ENCODE results near the gene HK1.
"Not testable (repeated sequence)": the region's sequence is repeated elsewhere in the genome, so short reads cannot be mapped to it uniquely, and the experiment has no call there.

Gene HK1

DNA sequence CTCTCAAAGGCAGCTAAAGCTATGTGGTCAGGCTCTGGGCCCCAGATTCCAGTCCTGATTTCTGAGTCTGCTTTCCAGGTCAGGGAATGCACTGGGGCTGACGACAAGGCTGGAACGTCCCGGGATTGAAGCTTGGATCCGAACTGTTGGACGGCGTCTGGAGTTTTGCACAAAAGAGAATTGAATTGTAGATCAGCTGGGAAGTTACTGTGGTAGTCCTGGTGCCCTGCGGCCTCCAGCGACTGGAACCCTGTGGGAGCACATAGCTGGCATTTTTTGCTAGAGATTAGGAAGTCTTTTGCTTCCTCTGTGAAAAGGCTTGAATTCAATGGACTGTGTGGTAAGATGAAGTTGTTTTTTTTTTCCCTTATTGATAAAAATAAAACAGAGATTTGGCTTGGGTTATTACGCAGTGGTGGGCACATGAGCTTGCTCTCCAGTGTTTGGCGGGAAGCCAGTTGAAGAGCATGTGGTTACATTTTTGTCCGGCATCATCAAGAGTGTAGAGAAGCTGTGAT, at the start of gene HK1:
HK1 (plus strand) TSS at position 51 of the 518 bp plus-strand sequence.
- no peak for DNase-seq

DNA sequence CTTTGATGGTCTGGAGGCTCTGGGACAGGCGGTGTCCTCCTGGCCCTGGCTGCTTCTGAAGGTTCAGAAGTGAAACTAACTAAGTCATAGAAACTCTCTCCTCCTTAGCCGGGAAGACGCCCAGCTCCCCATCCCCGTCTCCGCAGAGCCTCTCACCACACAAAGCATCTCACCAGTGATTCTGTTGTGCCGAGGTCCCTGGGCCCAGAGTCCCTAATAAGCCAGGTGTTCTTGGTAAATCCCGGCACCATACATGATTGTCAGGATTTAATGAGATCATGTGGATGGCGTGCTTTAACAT, 48.7 kb upstream of the HK1 start:
- no peak for DNase-seq

GRCh38 chr10:69230128-69230527, 48.2 kb upstream of the HK1 start:
- DNase-seq, result no peak

DNA sequence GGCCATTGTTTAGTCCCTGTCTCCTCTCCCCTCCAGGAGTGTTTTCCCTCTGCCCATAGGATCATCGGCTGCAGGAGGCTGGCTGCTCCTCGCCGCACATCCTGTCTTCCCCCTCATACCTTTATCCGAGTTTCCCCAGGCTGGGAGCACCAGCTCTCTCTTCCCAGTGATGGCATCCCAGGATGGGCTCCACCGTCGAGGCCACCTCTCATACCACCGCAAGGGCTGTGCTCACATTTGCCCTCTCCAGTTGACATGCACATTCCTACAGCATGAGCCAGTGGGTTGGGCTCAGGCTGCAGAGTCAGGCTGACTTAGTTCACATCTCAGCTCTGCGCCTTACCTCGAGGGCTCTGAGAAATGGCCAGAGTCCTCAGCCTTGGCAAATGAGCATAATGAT, 46.0 kb upstream of the HK1 start:
- no peak for DNase-seq

- DNase-seq, result peak; percentile 62
Measured at GRCh38 chr10:69232736-69233480, 45.4 kb upstream of the HK1 start.

- no peak for DNase-seq
Measured at GRCh38 chr10:69234447-69234846, 43.8 kb upstream of the HK1 start.

DNA sequence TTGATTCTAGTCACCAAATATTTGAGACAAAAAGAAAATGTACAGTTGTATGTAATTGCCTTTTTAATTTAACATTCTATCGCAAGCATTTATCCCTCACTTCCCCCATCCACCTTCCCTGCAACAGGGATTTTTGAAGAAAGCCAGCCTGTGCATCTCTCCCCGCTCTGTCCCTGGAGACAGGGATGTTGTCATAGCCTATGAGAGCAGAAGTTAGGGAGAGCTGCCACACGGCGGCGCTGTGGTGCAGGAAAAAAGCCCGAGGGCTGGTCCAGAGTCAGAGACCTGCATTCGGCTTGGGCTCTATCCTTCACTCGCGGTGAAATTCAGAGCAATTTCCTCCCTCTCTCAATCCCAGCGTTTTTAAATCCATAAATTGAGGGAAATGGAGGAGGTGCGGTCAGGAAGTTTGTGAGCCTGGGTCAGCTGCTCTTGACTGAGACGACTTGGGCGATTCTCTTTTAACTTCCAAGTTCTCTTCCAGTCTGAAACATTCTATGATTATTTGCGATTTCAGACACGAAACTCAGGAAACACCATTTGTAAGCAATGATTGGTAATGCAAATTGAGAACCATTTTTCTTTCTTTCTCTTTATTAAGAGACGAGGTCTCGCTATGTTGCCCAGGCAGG, 40.7 kb upstream of the HK1 start:
- peak; percentile 85 for DNase-seq

- no peak for DNase-seq
Measured at GRCh38 chr10:69239136-69239535, 39.2 kb upstream of the HK1 start.

GRCh38 chr10:69239816-69240434, 38.4 kb upstream of the HK1 start:
- DNase-seq, result no peak

DNA sequence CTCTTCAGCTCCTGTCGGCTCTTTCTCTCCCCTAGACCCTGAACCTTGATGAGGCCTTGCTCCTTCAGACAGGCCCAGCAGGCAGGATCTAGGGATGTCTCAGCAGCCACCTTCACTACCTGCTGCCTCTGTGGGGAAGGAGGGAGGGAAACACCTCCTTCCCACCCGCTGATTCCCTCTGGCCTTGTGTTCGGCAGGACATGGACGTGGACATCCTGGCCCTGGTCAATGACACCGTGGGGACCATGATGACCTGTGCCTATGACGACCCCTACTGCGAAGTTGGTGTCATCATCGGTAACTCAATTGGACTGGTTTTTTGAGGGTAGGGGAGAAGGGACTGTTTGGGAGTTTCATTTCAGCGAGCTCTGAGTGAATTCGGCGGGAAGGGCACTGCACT, 37.8 kb upstream of the HK1 start:
- no peak for DNase-seq

GRCh38 chr10:69241575-69241974, 36.7 kb upstream of the HK1 start:
- no peak for DNase-seq

DNA sequence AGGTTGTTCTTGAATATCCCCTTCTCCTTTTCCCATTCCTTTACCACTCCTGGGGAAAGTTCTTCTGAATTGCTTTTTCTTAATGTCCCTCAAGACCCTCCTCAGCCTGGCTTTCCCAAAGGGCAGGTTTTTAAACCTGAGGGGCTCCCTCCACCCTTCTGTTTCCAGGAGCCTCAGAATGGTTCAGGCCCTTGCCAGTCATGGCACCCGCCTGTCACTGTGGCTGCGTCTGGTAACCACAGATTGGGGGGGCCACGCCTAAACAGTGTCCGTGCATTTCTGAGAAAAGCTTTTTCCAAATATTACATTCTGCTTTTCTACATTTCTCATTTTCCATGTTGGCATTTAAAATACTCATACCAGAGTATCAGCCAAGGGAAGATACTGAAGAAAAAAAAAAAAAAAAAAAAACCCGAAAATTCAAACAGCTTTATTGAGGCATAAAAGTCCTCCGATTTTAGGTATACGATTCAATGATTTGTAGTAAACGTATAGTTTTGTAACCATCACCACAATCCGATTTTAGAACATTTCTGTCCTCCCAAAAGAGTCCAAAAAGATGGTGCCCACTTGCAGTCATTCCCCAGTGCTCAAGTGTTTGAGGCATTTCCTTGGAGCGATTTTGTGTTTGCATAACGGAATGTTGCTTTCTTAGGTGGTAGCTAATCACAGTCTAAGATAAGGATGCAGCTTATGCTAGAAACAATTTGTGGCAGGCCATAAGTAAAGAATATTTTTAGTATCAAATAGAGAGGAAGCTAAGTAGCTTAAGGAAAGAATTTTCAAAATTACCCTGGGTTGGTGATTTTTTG, 36.0 kb upstream of the HK1 start:
- DNase-seq, result no peak

GRCh38 chr10:69242852-69243212, 35.5 kb upstream of the HK1 start:
- no peak for DNase-seq

- DNase-seq, result no peak
Measured at GRCh38 chr10:69243817-69244216, 34.5 kb upstream of the HK1 start.

- no peak for DNase-seq
Measured at GRCh38 chr10:69246036-69246435, 32.3 kb upstream of the HK1 start.

DNA sequence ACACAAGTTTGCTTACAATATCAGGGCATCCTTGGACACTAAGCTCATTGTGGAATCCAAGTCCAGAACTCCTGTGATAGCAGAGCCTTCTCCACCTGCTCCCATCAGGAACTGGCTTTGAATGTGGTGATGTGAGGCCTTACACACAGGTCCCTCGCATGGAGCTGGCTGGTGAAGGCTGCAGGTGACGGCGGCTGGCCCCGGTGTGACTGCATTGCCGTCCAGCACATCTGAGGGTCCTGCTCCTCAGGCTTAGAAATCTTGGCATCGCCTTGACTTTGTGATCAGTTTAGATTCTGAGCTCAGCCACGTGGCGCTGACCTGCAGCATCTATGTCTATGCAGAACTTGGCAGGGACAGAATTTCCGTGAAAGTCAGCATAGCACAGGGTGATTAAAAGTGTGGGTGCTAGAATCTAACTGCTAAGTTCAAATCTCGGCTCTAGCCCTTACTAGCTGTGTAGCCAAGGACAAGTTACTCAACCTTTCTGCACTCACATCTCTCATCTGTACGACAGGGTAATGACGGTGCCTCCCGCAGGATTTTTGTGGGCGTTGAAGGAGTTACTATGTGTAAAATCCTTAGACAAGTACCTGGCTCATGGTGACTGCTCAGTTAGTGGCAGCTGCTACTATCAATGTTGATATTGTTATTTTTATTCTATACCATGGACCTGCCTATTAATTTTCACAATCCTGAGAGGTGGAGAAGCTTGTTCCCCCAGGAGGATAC, 31.5 kb upstream of the HK1 start:
- no peak for DNase-seq

DNA sequence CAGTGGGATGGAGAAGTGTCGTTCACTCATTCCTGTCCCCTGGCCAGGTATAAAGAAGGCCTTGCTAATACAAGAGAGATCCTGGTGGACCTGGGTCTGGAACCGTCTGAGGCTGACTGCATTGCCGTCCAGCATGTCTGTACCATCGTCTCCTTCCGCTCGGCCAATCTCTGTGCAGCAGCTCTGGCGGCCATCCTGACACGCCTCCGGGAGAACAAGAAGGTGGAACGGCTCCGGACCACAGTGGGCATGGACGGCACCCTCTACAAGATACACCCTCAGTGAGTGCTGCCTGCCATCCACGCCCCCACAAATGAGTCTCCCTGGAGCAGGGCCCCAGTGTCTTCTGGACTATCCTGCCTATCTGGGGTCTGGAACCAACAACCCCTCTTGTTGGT, 31.0 kb upstream of the HK1 start:
- DNase-seq, result no peak

GRCh38 chr10:69248117-69248730, 30.1 kb upstream of the HK1 start:
- DNase-seq, result no peak

DNA sequence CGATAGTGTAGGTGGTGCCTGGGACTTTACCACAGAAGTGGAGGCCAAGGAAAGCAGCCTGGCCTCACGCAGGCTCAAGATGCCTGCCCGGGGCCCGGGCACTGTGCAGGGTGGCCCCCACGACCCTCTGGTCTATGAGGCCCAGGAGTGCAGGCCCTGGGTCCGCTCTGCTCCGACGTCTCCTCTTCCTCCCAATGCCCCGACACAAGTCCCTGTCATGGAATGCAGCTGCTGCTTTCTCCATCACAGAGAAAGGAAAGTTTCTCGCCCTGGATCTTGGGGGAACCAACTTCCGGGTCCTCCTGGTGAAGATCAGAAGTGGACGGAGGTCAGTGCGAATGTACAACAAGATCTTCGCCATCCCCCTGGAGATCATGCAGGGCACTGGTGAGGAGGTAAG, 28.3 kb upstream of the HK1 start:
- DNase-seq, result no peak

DNA sequence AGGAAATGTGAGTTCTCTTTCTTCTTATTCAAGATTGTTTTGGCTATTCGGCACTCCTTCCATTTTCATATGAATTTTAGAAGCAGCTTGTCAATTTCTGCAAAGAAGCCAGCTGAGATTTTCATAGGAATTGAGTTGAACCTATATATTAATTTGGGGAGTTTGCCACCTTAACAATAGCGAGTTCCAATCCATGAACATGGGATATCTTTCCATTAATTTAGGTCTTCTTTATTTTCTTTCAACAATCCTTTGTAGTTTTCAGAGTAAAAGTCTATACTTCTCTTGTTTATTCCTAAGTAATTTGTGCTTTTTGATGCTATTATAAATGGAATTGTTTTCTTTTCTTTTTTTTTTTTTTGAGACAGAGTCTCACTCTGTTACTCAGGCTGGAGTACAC, 26.9 kb upstream of the HK1 start:
- DNase-seq, result not testable (repeated sequence)

- DNase-seq, result no peak
Measured at GRCh38 chr10:69253171-69253570, 25.1 kb upstream of the HK1 start.

DNA sequence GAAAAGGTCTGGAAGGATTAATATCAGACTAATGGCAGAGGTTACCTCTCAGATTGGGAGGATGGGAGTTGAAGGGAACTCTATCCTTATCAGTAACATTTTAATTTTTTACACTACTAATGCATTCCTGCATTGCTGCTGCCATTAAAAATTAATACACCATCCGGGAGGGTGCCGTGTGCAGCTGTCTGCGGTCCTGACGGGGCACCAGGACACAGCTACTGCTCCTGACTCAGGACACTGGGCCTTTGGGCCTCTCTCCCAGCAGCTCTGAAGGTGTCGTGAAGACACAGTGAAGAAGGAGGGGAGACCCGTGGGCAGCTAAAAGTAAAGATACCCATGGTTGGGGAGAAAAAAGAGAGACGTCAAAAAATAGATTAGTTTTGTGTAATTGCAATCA, 23.4 kb upstream of the HK1 start:
- DNase-seq, result no peak

Data from CD4-positive, alpha-beta T cell treated with Interleukin-17A for 1 hour (primary cell).